OCI-LY7 (cell line): ENCODE data around the gene ACBD5. TPM values are rescaled to one million over a fixed set of nuclear protein-coding genes. Genes with fewer than 3 reads are reported as not detected.

ENCODE experiments used
- BruUV-seq: library from RNA; stranded (reverse); fragments of 400-500 nt; replicated peaks from 2 replicates; lab custom pipeline; 2021; lab: Mats Ljungman, UMichigan
- CTCF ChIA-PET: fragments of 300-600 bp; sonication (Branson Sonifier 250); formaldehyde crosslinking; loops from one replicate; lab custom pipeline; 2022; ENCODE audit warnings: antibody characterized with exemption; ENCODE audit not compliant: unreplicated experiment; lab: Charles Lee
- POLR2A ChIA-PET: fragments of 300-600 bp; sonication (Branson Sonifier 250); formaldehyde crosslinking; loops from one replicate; lab custom pipeline; 2022; ENCODE audit warnings: antibody characterized with exemption; lab: Charles Lee
- DNase-seq: peaks from one replicate; pipeline ENCODE4 v3.0.0-alpha.2; 2015; ENCODE audit warnings: low spot score
- H2AFZ ChIP-seq: fragments of 200-600 bp; sonication (generic), shearing (Covaris generic); 2 replicates; pipeline ENCODE4 v1.6.1; 2014; ENCODE audit warnings: mild to moderate bottlenecking, antibody characterized with exemption, low read length, moderate library complexity
- H3K27ac ChIP-seq: fragments of 200-600 bp; sonication (generic); 2 replicates; pipeline ENCODE4 v1.5.1; 2014; ENCODE audit warnings: mixed run types, low read depth, mild to moderate bottlenecking, moderate library complexity, low read length, inconsistent platforms; ENCODE audit not compliant: poor library complexity, severe bottlenecking
- H3K36me3 ChIP-seq: fragments of 200-600 bp; sonication (generic); 2 replicates; pipeline ENCODE4 v1.6.1; 2014; ENCODE audit warnings: mild to moderate bottlenecking, antibody characterized with exemption, low read length, moderate library complexity, mixed read lengths; ENCODE audit not compliant: insufficient read depth
- H3K4me1 ChIP-seq: fragments of 200-600 bp; sonication (generic); 2 replicates; pipeline ENCODE4 v1.5.1; 2014; ENCODE audit warnings: mild to moderate bottlenecking, low read length; ENCODE audit not compliant: insufficient read depth, poor library complexity, severe bottlenecking
- H3K4me2 ChIP-seq: fragments of 200-600 bp; sonication (generic); 2 replicates; pipeline ENCODE4 v1.6.1; 2014; ENCODE audit warnings: mild to moderate bottlenecking, low read length
- H3K4me3 ChIP-seq: fragments of 200-600 bp; sonication (generic); 2 replicates; pipeline ENCODE4 v1.5.1; 2014; ENCODE audit warnings: mild to moderate bottlenecking, low read depth, low read length; ENCODE audit not compliant: poor library complexity, severe bottlenecking
- H3K79me2 ChIP-seq: fragments of 200-600 bp; sonication (generic); 2 replicates; pipeline ENCODE4 v1.6.1; 2016; ENCODE audit warnings: low read depth, mild to moderate bottlenecking, low read length, moderate library complexity, mixed read lengths; ENCODE audit not compliant: insufficient read depth
- H3K9me2 ChIP-seq: fragments of 200-600 bp; sonication (generic); 2 replicates; pipeline ENCODE4 v1.6.1; 2016; ENCODE audit warnings: mild to moderate bottlenecking, low read length, mixed read lengths; ENCODE audit not compliant: insufficient read depth
- H3K9me3 ChIP-seq: fragments of 200-600 bp; sonication (generic); 2 replicates; pipeline ENCODE4 v1.6.1; 2014; ENCODE audit warnings: mild to moderate bottlenecking, mixed run types, low read length, mixed read lengths
- H4K20me1 ChIP-seq: fragments of 200-600 bp; sonication (generic); 2 replicates; pipeline ENCODE4 v1.6.1; 2014; ENCODE audit warnings: mild to moderate bottlenecking, antibody characterized with exemption, low read length, moderate library complexity, mixed read lengths; ENCODE audit not compliant: insufficient read depth
- EZH2phosphoT487 ChIP-seq: fragments of 200-600 bp; sonication (generic); IDR thresholded peaks from 2 replicates; pipeline ENCODE4 v1.6.1; 2018; ENCODE audit warnings: low read depth, borderline replicate concordance, mild to moderate bottlenecking, mixed run types, antibody characterized with exemption, low read length, moderate library complexity, mixed read lengths
- intact Hi-C: fragments of 100-400 bp; cut with micrococcal nuclease; formaldehyde crosslinking; loops from one replicate; pipeline ENCODE4 v1.10.0; 2022; ENCODE audit not compliant: unreplicated experiment
- small RNA-seq: library from RNA; depleted of rRNA; stranded (forward); fragments of <200 nt; gene quantifications from one replicate; pipeline ENCODE3, GENCODE V24; 2014
- total RNA-seq, 2 experiments: library from RNA; depleted of rRNA in 1 of 2; stranded (reverse); fragments of >200 nt in 1 of 2; shearing (Covaris generic) in 1 of 2; gene quantifications; 2 replicates each; pipeline ENCODE4 v1.2.3, GENCODE V29; 2014 to 2022
- TF ChIP-seq, protein P1 (sequence below): fragments of 200-600 bp; sonication (generic); conservative IDR thresholded peaks from 2 replicates; pipeline ENCODE4 v1.5.1; 2014; ENCODE audit warnings: mild to moderate bottlenecking, antibody characterized with exemption, low read length, moderate library complexity, mixed read lengths

Gene ACBD5
- total RNA-seq, 2 experiments from 2014 or later: 10.8 to 20.0 TPM

- Histone ChIP-seq H4K20me1 (peaks cover 19% of the 10 kb centered on the region), H3K9me3 (peaks cover 5% of the 10 kb centered on the region; the same call in 1 of the 2 replicates), H3K79me2 (peaks cover 84% of the 10 kb centered on the region), H3K27ac (no peak overlapping the region), H2AFZ (no peak overlapping the region), H3K4me1 (peaks cover 9% of the 10 kb centered on the region), H3K4me2 (no peak overlapping the region), H3K36me3 (peaks cover 84% of the 10 kb centered on the region), H3K4me3 (no peak overlapping the region), H3K9me2 (no peaks in the 10 kb centered on the region)
- BruUV-seq: no TSS peak
- CTCF ChIA-PET: no interaction called here
- no peak for DNase-seq
- TF ChIP-seq, protein P1, sequence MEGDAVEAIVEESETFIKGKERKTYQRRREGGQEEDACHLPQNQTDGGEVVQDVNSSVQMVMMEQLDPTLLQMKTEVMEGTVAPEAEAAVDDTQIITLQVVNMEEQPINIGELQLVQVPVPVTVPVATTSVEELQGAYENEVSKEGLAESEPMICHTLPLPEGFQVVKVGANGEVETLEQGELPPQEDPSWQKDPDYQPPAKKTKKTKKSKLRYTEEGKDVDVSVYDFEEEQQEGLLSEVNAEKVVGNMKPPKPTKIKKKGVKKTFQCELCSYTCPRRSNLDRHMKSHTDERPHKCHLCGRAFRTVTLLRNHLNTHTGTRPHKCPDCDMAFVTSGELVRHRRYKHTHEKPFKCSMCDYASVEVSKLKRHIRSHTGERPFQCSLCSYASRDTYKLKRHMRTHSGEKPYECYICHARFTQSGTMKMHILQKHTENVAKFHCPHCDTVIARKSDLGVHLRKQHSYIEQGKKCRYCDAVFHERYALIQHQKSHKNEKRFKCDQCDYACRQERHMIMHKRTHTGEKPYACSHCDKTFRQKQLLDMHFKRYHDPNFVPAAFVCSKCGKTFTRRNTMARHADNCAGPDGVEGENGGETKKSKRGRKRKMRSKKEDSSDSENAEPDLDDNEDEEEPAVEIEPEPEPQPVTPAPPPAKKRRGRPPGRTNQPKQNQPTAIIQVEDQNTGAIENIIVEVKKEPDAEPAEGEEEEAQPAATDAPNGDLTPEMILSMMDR: no peak
- TF ChIP-seq EZH2phosphoT487: no peak
- intact Hi-C loops: no loop called here
- POLR2A ChIA-PET: interaction anchor here (1.1 kb wide), 1 partner anchor 31 kb away, joined by 4 read pairs; no protein-coding TSS in a partner anchor
These were observed 92.9 kb downstream of the ACBD5 start for GRCh38 chr10:27147701-27148100.

- POLR2A ChIA-PET: interaction anchor here (1.0 kb wide), 1 partner anchor 94 kb away, joined by 3 read pairs; the partner anchor contains the start of gene ACBD5
- Histone ChIP-seq H3K9me2 (no peaks in the 10 kb centered on the region), H3K4me3 (no peak overlapping the region), H3K36me3 (peaks cover 91% of the 10 kb centered on the region), H3K9me3 (peaks cover 5% of the 10 kb centered on the region; the same call in 1 of the 2 replicates), H3K4me1 (no peaks in the 10 kb centered on the region), H3K4me2 (no peak overlapping the region), H3K27ac (no peak overlapping the region), H4K20me1 (peaks cover 13% of the 10 kb centered on the region), H3K79me2 (peaks cover 66% of the 10 kb centered on the region), H2AFZ (no peak overlapping the region)
- TF ChIP-seq EZH2phosphoT487: no peak
- TF ChIP-seq, protein P1: no peak
- CTCF ChIA-PET: no interaction called here
- intact Hi-C loops: no loop called here
- DNase-seq: no peak
- no TSS peak for BruUV-seq
These were observed 94.7 kb downstream of the ACBD5 start for GRCh38 chr10:27145937-27146336.

Small RNAs within 50 kb of the gene (small RNA-seq; reads per million reads assigned to genes)
- gene RNU2-24P (6.5 reads per million, percentile 93 among the genes with 10 or more reads in this experiment), gene RNU7-12P (not detected)

Other genes starting within 250 kb of the ACBD5 start
- 8.6 and 9.1 TPM in 2 replicates for gene ANKRD26, start 140.3 kb downstream of the ACBD5 start, total RNA-seq (2014; rRNA removed; shearing (Covaris generic))
- 13.8 and 17.6 TPM in 2 replicates for gene ANKRD26, start 140.3 kb downstream of the ACBD5 start, total RNA-seq (2022)
- 59.7 and 62.3 TPM in 2 replicates for gene YME1L1, start 86.4 kb downstream of the ACBD5 start, total RNA-seq (2014; rRNA removed; shearing (Covaris generic))
- 113 and 115 TPM in 2 replicates for gene YME1L1, start 86.4 kb downstream of the ACBD5 start, total RNA-seq (2022)
- 42.2 and 44.0 TPM in 2 replicates for gene MASTL, start 85.4 kb downstream of the ACBD5 start, total RNA-seq (2014; rRNA removed; shearing (Covaris generic))
- 40.1 and 48.7 TPM in 2 replicates for gene MASTL, start 85.4 kb downstream of the ACBD5 start, total RNA-seq (2022)